Thyroid gland (tissue), 4 donors: ENCODE results near the gene DNAJC22.
"Not testable (repeated sequence)": the region's sequence is repeated elsewhere in the genome, so short reads cannot be mapped to it uniquely, and the experiment has no call there.

Experiments
- POLR2A ChIP-seq, 2 donors: fragments of 450-650 bp; IDR thresholded peaks; one replicate each; pipeline ENCODE4 v1.6.1; 2017; ENCODE audit warnings: antibody characterized with exemption in 2 of 2, mild to moderate bottlenecking in 2 of 2, moderate library complexity in 1 of 2
- TF ChIP-seq, protein P1 (sequence below), 6 experiments: fragments of 200-600 bp in 3 of 6; fragments of 450-650 bp in 3 of 6; sonication (generic) in 3 of 6; IDR thresholded peaks; one replicate each; pipeline ENCODE4 v1.5.1; 2016 to 2019; ENCODE audit warnings: antibody characterized with exemption in 6 of 6, mild to moderate bottlenecking in 2 of 6, inconsistent platforms in 1 of 6, moderate library complexity in 1 of 6

DNA sequence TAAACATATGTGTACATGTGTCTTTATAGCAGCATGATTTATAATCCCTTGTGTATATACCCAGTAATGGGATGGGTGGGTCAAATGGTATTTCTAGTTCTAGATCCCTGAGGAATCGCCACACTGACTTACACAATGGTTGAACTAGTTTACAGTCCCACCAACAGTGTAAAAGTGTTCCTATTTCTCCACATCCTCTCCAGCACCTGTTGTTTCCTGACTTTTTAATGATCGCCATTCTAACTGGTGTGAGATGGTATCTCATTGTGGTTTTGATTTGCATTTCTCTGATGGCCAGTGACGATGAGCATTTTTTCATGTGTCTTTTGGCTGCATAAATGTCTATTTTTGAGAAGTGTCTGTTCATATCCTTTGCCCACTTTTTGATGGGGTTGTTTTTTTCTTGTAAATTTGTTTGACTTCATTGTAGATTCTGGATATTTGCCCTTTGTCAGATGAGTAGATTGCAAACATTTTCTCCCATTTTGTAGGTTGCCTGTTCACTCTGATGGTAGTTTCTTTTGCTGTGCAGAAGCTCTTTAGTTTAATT, 36.2 kb upstream of the DNAJC22 start:
- TF ChIP-seq, protein P1, sequence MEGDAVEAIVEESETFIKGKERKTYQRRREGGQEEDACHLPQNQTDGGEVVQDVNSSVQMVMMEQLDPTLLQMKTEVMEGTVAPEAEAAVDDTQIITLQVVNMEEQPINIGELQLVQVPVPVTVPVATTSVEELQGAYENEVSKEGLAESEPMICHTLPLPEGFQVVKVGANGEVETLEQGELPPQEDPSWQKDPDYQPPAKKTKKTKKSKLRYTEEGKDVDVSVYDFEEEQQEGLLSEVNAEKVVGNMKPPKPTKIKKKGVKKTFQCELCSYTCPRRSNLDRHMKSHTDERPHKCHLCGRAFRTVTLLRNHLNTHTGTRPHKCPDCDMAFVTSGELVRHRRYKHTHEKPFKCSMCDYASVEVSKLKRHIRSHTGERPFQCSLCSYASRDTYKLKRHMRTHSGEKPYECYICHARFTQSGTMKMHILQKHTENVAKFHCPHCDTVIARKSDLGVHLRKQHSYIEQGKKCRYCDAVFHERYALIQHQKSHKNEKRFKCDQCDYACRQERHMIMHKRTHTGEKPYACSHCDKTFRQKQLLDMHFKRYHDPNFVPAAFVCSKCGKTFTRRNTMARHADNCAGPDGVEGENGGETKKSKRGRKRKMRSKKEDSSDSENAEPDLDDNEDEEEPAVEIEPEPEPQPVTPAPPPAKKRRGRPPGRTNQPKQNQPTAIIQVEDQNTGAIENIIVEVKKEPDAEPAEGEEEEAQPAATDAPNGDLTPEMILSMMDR (IDR thresholded peaks at IDR 0.05): not testable (repeated sequence)
- TF ChIP-seq POLR2A (IDR thresholded peaks at IDR 0.05): not testable (repeated sequence)
